Measurements from ENCODE around the gene FHIP1B.

FHIP1B gene

DNA sequence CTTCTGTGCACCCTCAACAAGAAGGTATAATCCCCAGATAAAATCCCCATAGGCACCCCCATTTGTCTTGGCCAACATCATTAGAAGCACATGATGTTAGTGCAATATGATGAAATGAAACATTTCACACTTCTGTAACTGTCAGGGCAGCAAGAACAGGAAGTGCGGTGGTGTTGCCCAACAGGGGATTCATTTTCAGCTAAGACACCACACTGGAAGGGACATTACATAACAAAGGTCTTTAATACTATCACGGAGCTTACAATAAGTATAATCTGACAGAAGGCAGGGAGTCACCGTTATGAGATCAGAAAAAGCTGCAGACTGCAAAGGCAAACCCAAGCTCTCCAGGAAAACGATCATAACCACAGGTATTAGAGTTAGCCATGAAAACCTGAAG is 33.5 kb downstream of the FHIP1B start:
- DNase-seq (ENCODE audit: low spot score) = no peak

GRCh38 chr11:6199174-6199810 is 35.1 kb downstream of the FHIP1B start, which contains the start of gene OR52W1:
Gene OR52W1, plus strand, starts transcription at chr11:6199224. Its CDS starts 0 bp downstream, at chr11:6199224.
- DNase-seq (ENCODE audit: low spot score) = no peak

- DNase-seq (ENCODE audit: low spot score) = no peak
Measured at GRCh38 chr11:6197466-6198200, 36.8 kb downstream of the FHIP1B start.

DNA sequence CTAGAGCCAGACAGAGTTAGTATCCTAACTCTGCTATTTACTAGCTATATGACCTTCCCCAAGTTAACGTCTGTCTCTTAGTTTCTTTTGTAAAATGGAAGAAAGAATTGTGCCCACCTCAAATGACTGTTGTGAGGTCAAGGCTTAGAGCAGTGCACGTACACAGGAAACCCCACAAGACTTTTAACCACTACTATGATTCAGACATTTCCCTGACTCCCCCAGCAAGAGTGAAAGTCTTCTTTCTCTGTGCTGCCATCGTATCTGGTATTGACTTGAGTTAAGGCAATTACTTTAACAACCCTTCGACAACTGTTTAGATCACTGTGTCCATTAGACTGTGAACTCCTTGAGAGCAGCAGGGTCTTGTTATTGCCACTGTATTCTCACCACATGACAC is 38.0 kb downstream of the FHIP1B start:
- no peak for DNase-seq (ENCODE audit: low spot score)

DNA sequence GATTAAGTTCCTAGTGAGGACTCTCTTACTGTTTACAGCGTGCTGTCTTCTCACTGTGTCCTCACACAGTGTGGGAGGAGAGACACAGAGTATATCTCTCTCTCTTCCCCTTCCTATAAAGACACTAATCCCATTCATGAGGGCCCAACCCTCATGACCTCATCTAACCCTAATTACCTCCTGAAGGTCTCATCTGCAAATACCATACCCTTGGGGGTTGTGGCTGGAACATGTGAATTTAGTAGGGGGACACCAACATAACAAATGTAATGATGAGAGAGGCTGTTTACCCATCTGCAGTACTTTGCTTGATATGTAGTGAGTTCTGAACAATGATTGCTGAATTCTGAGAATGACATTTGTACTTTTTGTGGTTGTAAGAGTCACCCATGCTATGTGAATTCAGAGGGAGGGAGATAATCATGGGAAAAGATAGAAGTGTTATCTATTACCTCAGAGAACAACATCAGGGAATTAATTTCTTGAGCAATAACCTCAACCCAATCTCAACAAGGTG is 40.3 kb downstream of the FHIP1B start:
- no peak for DNase-seq (ENCODE audit: low spot score)

GRCh38 chr11:6191742-6192141 is 42.7 kb downstream of the FHIP1B start:
- no peak for DNase-seq (ENCODE audit: low spot score)

DNA sequence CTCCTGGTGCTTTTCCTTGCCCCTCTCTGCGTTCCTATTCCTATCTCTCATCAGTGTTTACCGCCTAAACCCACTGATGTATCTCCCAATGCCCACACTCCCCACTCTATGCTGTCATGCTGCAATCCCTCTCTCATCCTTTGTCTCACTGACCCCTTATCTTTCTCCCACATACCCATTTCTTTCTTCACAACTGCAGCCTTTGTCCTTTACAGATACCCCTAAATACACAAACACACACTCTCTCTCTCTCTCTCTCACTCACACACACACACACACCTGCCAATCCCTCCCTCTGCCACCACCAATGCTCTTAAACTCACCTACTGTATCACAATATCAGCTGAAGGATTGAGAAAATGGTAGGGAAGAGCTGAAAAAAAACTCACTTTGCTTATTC is 59.0 kb downstream of the FHIP1B start:
- no peak for DNase-seq (ENCODE audit: low spot score)

DNA sequence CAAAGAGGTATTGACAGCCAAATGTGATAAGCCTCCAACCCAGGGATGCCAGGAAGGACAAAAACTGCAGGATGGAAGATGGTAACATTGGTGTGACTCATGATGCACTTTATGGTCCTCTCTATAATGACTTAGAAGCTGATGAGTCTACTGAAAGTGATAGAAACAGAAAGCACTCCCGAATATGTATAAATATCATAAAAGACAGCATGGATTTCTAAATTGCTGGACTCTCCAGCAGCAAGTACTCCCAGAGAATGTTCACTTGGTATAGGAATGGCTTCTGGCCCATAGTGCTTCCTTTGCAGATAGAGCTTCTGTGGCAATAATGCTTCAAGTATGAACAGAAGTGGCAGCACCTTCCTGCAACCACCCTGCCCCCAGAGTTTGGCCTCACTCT is 64.2 kb downstream of the FHIP1B start, which contains the start of gene OR52B2:
OR52B2 (minus strand) TSS at position 101 of the 400 bp plus-strand sequence; CDS start at position 101, 0 bp downstream.
- DNase-seq (ENCODE audit: low spot score) = no peak
